Smooth muscle cell (in vitro differentiated cells): Measurements from ENCODE around the gene RMC1. TPM values are rescaled to one million over a fixed set of nuclear protein-coding genes. Genes with fewer than 3 reads are reported as not detected.

Source experiments
- DNase-seq: peaks from one replicate; lab custom pipeline; 2025; ENCODE audit not compliant: unreplicated experiment; lab: John Stamatoyannopoulos, UW
- H2AFZ ChIP-seq: fragments of 200-600 bp; sonication (generic); 2 replicates; pipeline ENCODE4 v1.6.0; 2016; ENCODE audit warnings: antibody characterized with exemption, low read depth, mild to moderate bottlenecking
- H3F3A ChIP-seq: fragments of 200-600 bp; sonication (generic); 2 replicates; pipeline ENCODE4 v1.6.0; 2017; ENCODE audit warnings: antibody characterized with exemption, low read depth
- H3K27ac ChIP-seq: fragments of 200-600 bp; sonication (generic); 2 replicates; pipeline ENCODE4 v1.5.1; 2016; ENCODE audit warnings: low read depth, mild to moderate bottlenecking
- H3K27me3 ChIP-seq: fragments of 200-600 bp; sonication (generic); 2 replicates; pipeline ENCODE4 v1.6.1; 2016; ENCODE audit warnings: low read depth, mild to moderate bottlenecking
- H3K36me3 ChIP-seq: fragments of 200-600 bp; sonication (generic); 2 replicates; pipeline ENCODE4 v1.5.1; 2016; ENCODE audit warnings: low read depth
- H3K4me1 ChIP-seq: fragments of 200-600 bp; sonication (generic); 2 replicates; pipeline ENCODE4 v1.5.1; 2016; ENCODE audit warnings: low read depth
- H3K4me2 ChIP-seq: fragments of 200-600 bp; sonication (generic); 2 replicates; pipeline ENCODE4 v1.6.0; 2016; ENCODE audit warnings: mild to moderate bottlenecking
- H3K4me3 ChIP-seq: fragments of 200-600 bp; sonication (generic); 2 replicates; pipeline ENCODE4 v1.5.1; 2016; ENCODE audit warnings: mild to moderate bottlenecking
- H3K79me2 ChIP-seq: fragments of 200-600 bp; sonication (generic); 2 replicates; pipeline ENCODE4 v1.6.0; 2016; ENCODE audit warnings: low read depth, mild to moderate bottlenecking
- H3K9ac ChIP-seq: fragments of 200-600 bp; sonication (generic); 2 replicates; pipeline ENCODE4 v1.6.0; 2016; ENCODE audit warnings: low read depth
- H3K9me3 ChIP-seq: fragments of 200-600 bp; sonication (generic); replicated peaks from 2 replicates; pipeline ENCODE4 v1.5.1; 2016; ENCODE audit warnings: low read depth
- H4K20me1 ChIP-seq: fragments of 200-600 bp; sonication (generic); 2 replicates; pipeline ENCODE4 v1.6.0; 2016; ENCODE audit warnings: low read depth
- CTCF ChIP-seq: fragments of 200-600 bp; sonication (generic); IDR thresholded peaks from 2 replicates; pipeline ENCODE4 v1.5.1; 2017; ENCODE audit warnings: borderline replicate concordance, mild to moderate bottlenecking, antibody characterized with exemption; ENCODE audit not compliant: insufficient read depth, poor library complexity, severe bottlenecking
- WGBS: methylation state at CpG from one replicate; pipeline ENCODE4 v1.1.7; 2016; ENCODE audit warnings: low lambda C conversion rate; 5-methylcytosine and 5-hydroxymethylcytosine counted together
- polyA plus RNA-seq: library from polyadenylated mRNA; unstranded; fragments of >200 nt; fragmentation: Nextera tagmentation; extraction: Ambion mirVana; gene quantifications from 2 replicates; pipeline ENCODE4 v1.2.1, GENCODE V29; 2016
- total RNA-seq: library from RNA; depleted of rRNA; stranded (reverse); fragments of >200 nt; gene quantifications from 2 replicates; pipeline ENCODE4 v1.2.3, GENCODE V29; 2014

Gene RMC1
- total and polyA plus RNA-seq, 2 experiments from 2014 or later, result 20.6 to 20.7 TPM

GRCh38 chr18:23568281-23569138 lies 65.2 kb downstream of the RMC1 start:
- Histone ChIP-seq H3K9me3 (no peaks in the 10 kb centered on the region), H3K4me1 (no peaks in the 10 kb centered on the region), H3K4me3 (no peak overlapping the region), H3F3A (no peaks in the 10 kb centered on the region), H3K79me2 (peaks cover 4% of the 10 kb centered on the region), H3K4me2 (no peak overlapping the region), H3K36me3 (peaks cover 12% of the 10 kb centered on the region), H2AFZ (no peak overlapping the region), H3K27ac (peak overlapping the region; percentile 7), H3K9ac (no peak overlapping the region), H4K20me1 (peaks cover 27% of the 10 kb centered on the region), H3K27me3 (no peaks in the 10 kb centered on the region)
- no peak for DNase-seq
- TF ChIP-seq CTCF, result no peak
- 64% methylated on average over 7 of the region's 7 CpGs for WGBS

DNA sequence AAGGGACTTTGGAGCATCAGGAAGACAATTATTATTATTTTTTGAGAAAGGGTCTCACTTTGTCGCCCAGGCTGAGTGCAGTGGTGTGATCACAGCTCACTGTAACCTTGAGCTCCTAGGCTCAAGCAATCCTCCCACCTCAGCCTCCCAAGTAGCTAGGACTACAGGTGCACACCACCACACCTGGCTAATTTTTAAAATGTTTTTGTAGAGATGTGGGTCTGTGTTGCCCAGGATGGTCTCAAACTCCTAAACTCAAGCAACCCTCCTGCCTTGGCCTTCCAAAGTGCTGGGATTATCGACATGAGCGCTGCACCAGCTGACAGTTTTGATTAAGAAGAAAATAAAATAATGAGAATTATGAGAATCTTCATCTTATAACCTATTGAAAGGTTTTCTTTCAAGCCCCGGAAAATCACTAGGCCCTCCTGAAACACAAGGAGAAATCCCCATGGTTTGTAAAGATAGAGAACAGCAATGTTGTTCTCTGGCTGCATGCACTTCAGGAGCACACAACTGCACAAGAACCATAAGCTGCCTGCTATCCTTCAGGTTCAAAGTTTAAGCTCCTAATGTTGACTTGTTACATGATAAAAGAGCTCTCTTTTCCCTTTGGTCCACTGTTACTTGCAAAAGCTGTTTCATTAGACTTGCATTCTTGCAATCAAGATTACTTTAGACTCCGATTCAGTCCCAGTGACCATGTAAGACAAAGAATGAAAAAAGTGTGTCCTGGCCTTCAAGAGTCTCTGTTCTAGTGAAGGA lies 66.2 kb downstream of the RMC1 start:
- Histone ChIP-seq H3K36me3 (peaks cover 12% of the 10 kb centered on the region), H3K79me2 (peaks cover 4% of the 10 kb centered on the region), H3K4me2 (no peak overlapping the region), H3K4me1 (no peaks in the 10 kb centered on the region), H3K27ac (peak overlapping the region; percentile 7), H3K27me3 (no peaks in the 10 kb centered on the region), H3F3A (peaks cover 4% of the 10 kb centered on the region), H3K4me3 (no peak overlapping the region), H3K9ac (no peak overlapping the region), H3K9me3 (no peaks in the 10 kb centered on the region), H4K20me1 (peaks cover 37% of the 10 kb centered on the region), H2AFZ (no peak overlapping the region)
- 94% methylated on average over 5 of the region's 5 CpGs for WGBS
- no peak for DNase-seq
- TF ChIP-seq CTCF, result no peak

DNA sequence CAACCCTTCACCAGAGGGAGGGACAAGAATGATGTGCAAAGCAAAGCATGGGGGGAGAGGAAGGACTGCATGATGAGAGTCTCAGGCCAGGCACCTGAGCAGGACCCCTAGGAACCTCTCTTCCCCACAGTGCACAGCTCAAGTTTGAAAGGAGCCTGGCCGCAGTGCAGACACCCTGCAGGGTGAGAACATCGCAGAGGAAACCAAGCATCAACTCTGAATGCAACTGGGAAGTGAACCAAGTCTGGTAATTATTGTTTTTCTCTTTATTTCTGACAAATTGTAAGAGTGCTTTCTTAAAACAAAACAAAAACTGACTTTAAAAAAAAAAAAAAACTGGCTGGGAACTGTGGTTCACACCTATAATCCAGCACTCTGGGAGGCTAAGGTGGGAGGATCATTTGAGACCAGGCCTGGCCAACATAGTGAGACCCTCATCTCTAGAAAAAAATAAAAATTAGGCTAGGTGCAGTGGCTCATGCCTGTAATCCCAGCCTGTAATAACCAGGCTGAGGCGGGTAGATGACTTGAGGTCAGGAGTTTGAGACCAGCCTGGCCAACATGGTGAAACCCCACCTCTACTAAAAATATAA lies 67.7 kb downstream of the RMC1 start:
- no peak overlapping the region for H3K9ac ChIP-seq
- H3K27me3 ChIP-seq, result no peaks in the 10 kb centered on the region
- H2AFZ ChIP-seq, result no peak overlapping the region
- H3K4me3 ChIP-seq, result no peak overlapping the region
- no peaks in the 10 kb centered on the region for H3K9me3 ChIP-seq
- no peak for DNase-seq
- 79% methylated on average over 3 of the region's 3 CpGs for WGBS
- peaks cover 12% of the 10 kb centered on the region for H3K36me3 ChIP-seq
- no peaks in the 10 kb centered on the region for H3K4me1 ChIP-seq
- H4K20me1 ChIP-seq, result peaks cover 52% of the 10 kb centered on the region
- no peak overlapping the region for H3K4me2 ChIP-seq
- H3F3A ChIP-seq, result peaks cover 12% of the 10 kb centered on the region
- peaks cover 10% of the 10 kb centered on the region for H3K79me2 ChIP-seq
- no peak for TF ChIP-seq CTCF
- no peak overlapping the region for H3K27ac ChIP-seq
